ENCODE results near the gene SIL1.

- TF ChIP-seq, protein P1, sequence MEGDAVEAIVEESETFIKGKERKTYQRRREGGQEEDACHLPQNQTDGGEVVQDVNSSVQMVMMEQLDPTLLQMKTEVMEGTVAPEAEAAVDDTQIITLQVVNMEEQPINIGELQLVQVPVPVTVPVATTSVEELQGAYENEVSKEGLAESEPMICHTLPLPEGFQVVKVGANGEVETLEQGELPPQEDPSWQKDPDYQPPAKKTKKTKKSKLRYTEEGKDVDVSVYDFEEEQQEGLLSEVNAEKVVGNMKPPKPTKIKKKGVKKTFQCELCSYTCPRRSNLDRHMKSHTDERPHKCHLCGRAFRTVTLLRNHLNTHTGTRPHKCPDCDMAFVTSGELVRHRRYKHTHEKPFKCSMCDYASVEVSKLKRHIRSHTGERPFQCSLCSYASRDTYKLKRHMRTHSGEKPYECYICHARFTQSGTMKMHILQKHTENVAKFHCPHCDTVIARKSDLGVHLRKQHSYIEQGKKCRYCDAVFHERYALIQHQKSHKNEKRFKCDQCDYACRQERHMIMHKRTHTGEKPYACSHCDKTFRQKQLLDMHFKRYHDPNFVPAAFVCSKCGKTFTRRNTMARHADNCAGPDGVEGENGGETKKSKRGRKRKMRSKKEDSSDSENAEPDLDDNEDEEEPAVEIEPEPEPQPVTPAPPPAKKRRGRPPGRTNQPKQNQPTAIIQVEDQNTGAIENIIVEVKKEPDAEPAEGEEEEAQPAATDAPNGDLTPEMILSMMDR (IDR thresholded peaks at IDR 0.05; ENCODE audit: extremely low read depth in 1 of 2, insufficient read depth in 1 of 2, low read depth in 1 of 2, low read length in 2 of 2), result no peak
- TF ChIP-seq POLR2A (IDR thresholded peaks at IDR 0.05; ENCODE audit: low read depth, low read length), result no peak
- no peak for TF ChIP-seq POLR2AphosphoS5 (IDR thresholded peaks at IDR 0.05; ENCODE audit: insufficient read depth, low read depth, low read length)
- no peak for TF ChIP-seq EZH2 (IDR thresholded peaks at IDR 0.05; ENCODE audit: borderline replicate concordance, low read depth, low read length, severe bottlenecking)
- no peak for TF ChIP-seq FOS (IDR thresholded peaks at IDR 0.05; ENCODE audit: borderline replicate concordance, insufficient read depth, low read length)
- no peak for TF ChIP-seq JUN (IDR thresholded peaks at IDR 0.05; ENCODE audit: borderline replicate concordance, insufficient read depth, insufficient read length, low read depth)
Observed at GRCh38 chr5:139226131-139226530, 28.0 kb upstream of the SIL1 start.
